G401 (cell line): Measurements from ENCODE around the gene STPG3. TPM values are rescaled to one million over a fixed set of nuclear protein-coding genes. Genes with fewer than 3 reads are reported as not detected.

Source experiments
- DNase-seq: peaks from one replicate; pipeline ENCODE4 v3.0.0-alpha.2; 2015; ENCODE audit warnings: low spot score
- in situ Hi-C: cut with HindIII; loops from 2 replicates; pipeline ENCODE4 v1.10.0; 2016; ENCODE audit warnings: low sequenced_read_pairs, mixed read lengths
- total RNA-seq: library from RNA; depleted of rRNA; stranded (reverse); fragments of >200 nt; shearing (Covaris generic); gene quantifications from 2 replicates; pipeline ENCODE4 v1.2.3, GENCODE V29; 2014

Gene STPG3
- total RNA-seq, 1 experiment from 2014 or later, result not detected

- no peak for DNase-seq
- in situ Hi-C loops, result no loop called here
Observed at GRCh38 chr9:137273611-137274320, 22.7 kb downstream of the STPG3 start.

- in situ Hi-C loops, result no loop called here
- DNase-seq, result no peak
Observed at GRCh38 chr9:137275203-137275587, 24.1 kb downstream of the STPG3 start.

DNA sequence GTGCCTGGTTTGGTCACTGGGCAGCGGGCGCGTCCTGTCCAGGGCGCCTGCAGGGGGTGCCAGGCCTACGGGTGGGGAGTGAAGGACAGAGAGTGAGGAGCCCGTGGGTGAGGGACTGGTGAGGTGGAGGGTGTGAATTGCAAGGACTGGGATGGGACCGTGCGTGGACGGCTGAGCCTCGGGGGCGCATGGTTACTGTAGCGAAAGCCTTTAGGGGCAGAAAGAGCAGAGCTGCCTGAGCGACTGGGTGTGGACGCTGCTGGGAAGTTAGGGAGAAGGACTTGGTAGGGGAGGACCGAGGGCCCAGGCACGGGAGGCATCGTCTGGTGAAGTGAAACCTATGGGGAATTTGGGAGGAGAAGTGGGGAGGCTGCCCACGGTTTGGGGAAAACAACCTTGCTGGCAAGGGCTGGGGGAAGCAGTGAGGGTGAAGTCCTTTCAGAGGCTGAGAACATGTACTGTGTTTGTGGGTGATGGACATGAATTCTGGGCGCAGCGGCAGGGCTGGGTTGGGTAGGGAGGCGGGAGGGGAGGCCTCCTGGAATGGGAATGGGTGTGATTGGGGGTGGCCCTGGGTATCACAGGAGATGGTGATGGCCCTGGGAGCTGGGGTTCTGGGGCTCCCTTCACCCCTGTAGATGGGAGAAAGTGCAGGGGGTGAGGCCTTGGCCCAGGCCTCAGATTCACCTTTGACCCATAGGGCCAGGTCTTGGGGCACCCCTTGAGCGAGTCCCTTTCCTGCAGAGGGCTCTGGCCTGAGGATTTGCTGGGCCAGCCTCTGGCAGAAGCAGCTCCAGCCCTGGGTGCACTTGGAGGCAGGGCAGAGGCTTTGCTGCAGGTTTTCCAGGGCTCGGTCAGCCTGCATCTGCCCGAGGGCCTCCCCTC, 24.7 kb downstream of the STPG3 start:
- in situ Hi-C loops, result no loop called here
- DNase-seq, result no peak

GRCh38 chr9:137276473-137277328, 25.6 kb downstream of the STPG3 start:
- peak; percentile 23 for DNase-seq

GRCh38 chr9:137277329-137278041, 26.4 kb downstream of the STPG3 start, which contains the start of gene TOR4A:
Gene TOR4A (plus strand): TSS chr9:137277726. CDS start chr9:137278690, 964 bp downstream.
- DNase-seq, result peak; percentile 30
- in situ Hi-C loops, result no loop called here

More at GRCh38 chr9:137276473-137277328, 25.6 kb downstream of the STPG3 start:
- in situ Hi-C loops, result no loop called here

DNA sequence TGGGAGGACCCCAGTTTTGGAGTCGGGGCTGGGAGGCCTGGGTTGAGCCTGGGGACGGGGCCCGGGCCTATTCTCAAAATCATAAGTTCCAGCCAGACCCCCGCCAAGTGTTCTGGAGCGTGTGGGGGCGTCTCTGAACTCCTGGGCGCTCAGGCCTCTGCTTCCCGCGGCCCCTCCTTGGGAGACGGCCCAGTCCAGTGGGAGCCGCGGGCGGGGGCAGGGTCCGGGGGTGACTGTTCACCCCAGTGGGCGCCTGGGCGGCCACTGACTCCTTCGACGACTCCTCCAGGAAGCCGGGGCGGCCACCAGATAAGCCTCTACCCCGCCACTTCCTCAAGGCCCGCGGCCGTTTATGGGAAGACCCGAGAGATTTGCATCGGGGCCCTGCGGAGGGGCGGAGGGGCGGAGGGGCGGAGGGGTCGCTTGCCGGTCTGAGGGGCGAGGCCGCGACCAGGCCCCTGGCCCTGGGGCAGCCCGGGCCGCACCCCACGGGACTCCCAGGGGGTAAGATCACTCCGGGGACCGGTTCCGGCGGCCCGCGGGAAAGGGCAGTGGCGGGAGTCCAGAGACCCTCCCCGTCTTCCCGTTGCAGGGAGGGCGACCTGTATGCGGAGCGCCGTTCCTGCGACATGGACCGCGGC, 27.1 kb downstream of the STPG3 start:
- DNase-seq, result no peak
- in situ Hi-C loops, result no loop called here

- in situ Hi-C loops, result no loop called here
- no peak for DNase-seq
Observed at GRCh38 chr9:137278721-137279711, 27.9 kb downstream of the STPG3 start.

- in situ Hi-C loops, result no loop called here
- no peak for DNase-seq
Observed at GRCh38 chr9:137279741-137280473, 28.8 kb downstream of the STPG3 start.

- in situ Hi-C loops, result no loop called here
- DNase-seq, result no peak
Observed at GRCh38 chr9:137280474-137281344, 29.6 kb downstream of the STPG3 start.

- DNase-seq, result no peak
- in situ Hi-C loops, result no loop called here
Observed at GRCh38 chr9:137281345-137282116, 30.4 kb downstream of the STPG3 start.

DNA sequence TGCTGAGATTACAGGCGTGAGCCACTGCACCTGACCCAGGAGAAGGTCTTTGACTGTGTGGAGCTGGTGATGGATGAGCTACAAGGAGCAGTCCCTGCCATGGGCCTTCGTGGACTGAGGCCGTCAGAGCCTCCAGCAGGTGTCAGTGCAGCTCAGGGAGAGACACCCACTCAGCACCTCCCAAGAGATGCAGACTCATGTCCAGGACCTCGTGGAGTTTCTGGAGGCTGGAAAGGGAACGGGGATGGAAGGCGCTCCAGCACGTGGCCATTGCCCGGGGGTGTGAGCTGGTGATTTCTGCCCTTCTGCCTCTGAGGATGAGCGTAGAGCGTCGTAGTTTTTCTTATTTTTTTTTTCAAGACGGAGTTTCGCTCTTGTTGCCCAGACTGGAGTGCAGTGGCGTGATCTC, 35.9 kb downstream of the STPG3 start:
- DNase-seq, result peak; percentile 30
- in situ Hi-C loops, result no loop called here

DNA sequence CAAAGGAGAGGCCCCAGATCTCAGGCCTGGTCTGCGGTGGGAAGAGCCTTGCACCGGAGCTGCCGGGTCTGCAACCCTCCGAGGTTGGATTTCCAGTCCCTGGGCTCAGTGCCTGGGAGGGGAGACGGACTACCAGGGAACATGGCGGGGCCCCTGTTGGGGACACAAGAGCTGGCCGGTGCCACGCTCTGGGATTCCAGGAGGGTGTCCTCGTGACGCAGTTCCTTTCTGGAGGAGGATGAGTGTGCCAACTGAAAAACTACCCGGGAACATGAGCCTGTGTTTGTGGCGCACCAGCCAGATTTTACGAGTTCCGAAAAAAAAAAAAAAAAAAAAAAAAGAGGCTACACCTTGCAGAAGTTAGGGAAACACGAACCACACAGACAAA, 42.0 kb downstream of the STPG3 start:
- in situ Hi-C loops, result no loop called here
- no peak for DNase-seq

DNA sequence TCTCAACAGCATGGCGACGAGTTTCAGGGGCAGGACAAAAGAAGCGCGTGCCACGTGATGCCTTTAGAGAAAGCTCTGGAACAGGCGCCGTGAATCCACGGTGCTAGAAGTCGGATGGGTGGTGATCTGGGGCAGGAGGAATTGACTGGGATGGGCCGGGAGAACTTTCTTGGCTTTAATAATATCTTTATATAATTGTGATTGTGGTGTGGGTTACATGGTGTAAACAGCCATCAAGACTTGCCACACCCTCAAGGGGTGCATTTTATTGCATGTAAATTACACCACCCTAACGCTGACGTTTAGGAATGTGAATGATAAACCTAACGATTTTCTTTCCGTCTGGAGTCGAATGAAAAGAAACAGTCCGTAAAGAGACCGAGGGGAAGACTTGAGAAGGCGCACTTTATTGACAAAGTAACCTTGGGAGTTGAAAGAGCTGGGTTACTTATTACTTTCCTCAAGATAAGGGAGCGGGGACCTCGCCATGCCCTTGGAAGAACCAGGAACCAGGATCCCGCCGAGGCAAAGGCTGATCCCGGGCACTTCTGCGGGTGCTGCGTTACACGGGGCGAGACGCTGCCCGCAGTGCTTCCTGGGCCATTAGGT, 42.5 kb downstream of the STPG3 start:
- in situ Hi-C loops, result no loop called here
- no peak for DNase-seq

DNA sequence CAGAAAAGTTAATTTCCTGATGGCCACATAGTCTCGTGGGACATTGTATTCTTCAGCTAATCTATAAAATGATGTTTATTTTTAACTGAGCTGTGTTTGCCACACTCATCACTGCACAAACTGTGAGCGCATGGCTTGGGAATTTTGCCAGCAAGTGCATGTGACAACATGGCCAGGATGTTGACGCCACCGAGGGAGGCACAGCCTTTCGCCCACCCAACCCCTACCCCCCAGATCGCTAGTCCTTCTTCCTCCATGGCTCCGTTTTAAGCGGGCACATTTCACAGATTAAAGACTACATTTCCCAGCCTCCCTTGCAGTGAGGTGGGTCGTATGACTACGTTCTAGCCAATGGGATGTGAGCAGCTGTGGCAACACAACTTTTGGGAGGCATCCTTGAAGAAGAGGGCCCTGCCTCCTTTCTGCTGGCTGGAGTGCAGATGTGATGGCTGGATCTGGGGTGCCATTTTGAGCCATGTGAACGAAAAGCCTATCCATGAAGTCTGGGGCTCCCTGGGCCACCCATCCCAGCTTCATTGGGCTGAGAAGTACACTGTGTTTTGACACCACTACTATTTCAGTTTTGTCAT, 43.1 kb downstream of the STPG3 start:
- in situ Hi-C loops, result no loop called here
- DNase-seq, result peak; percentile 23
